Chondrocyte (in vitro differentiated cells): ENCODE measurements around the gene SERF1B. TPM values are rescaled to one million over a fixed set of nuclear protein-coding genes. Genes with fewer than 3 reads are reported as not detected.

Source experiments
- total RNA-seq: library from RNA; stranded (reverse); gene quantifications from 3 replicates; pipeline ENCODE4 v1.2.1, GENCODE V29; 2021

SERF1B gene
- total RNA-seq, 1 donor from 2014 or later, result 23.6 TPM

Other genes starting within 250 kb of the SERF1B start
- 19.0 to 25.5 TPM (median 24.1 TPM) in 3 replicates for gene SMN2, start 24.4 kb downstream of the SERF1B start, total RNA-seq